GM12891 (cell line): ENCODE measurements around the gene CMTM3.

Source experiments
- PAX5 ChIP-seq: IDR thresholded peaks from 2 replicates; pipeline ENCODE4 v1.6.1; 2011; ENCODE audit warnings: low read length, moderate library complexity, mild to moderate bottlenecking; ENCODE audit not compliant: insufficient read depth, severe bottlenecking
- POLR2A ChIP-seq: IDR thresholded peaks from 2 replicates; pipeline ENCODE4 v1.6.1; 2011; ENCODE audit warnings: low read depth, low read length, control low read depth
- POLR2AphosphoS5 ChIP-seq: IDR thresholded peaks from 2 replicates; pipeline ENCODE4 v1.6.1; 2011; ENCODE audit warnings: low read depth, low read length, control low read depth
- SPI1 ChIP-seq: IDR thresholded peaks from 2 replicates; pipeline ENCODE4 v1.6.1; 2011; ENCODE audit warnings: low read depth, low read length, control low read depth
- TAF1 ChIP-seq: IDR thresholded peaks from 2 replicates; pipeline ENCODE4 v1.6.1; 2011; ENCODE audit warnings: low read depth, low read length, control low read depth

DNA sequence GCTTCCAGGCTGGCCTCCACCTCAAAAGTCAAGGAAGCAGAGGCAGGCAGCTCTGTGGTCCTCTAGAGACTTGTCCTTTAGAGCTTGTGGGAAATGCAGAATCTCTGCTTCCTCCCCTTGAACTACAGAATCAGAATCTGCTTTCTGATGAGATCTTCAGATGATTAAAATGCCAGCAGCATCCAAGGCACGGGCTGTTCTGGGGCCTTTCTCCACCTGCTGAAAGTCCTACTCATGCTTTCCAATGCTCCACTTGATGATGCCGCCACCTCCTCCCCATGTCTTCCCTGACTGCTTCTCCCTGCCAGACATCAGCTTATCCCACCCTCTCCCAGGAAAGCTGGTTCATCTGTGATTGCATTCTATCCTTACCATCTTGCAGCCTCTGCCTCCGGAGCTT, 33.3 kb downstream of the CMTM3 start:
- TF ChIP-seq POLR2AphosphoS5 (no peak), POLR2A (no peak), TAF1 (no peak), PAX5 (no peak), SPI1 (no peak)
